Transverse colon (tissue), 3 donors: ENCODE data around the gene CTTN.

ENCODE experiments used
- CTCF ChIP-seq, 5 experiments: fragments of 200-600 bp in 3 of 5; fragments of 450-650 bp in 2 of 5; sonication (generic) in 3 of 5; IDR thresholded peaks; 1 replicate in 2 of 5; 2 replicates in 3 of 5; pipeline ENCODE4 v1.5.1; 2016 to 2017; ENCODE audit warnings: antibody characterized with exemption in 5 of 5, inconsistent platforms in 3 of 5, mild to moderate bottlenecking in 2 of 5, moderate library complexity in 1 of 5
- EP300 ChIP-seq: sonication (generic); formaldehyde crosslinking; IDR thresholded peaks from one replicate; pipeline ENCODE4 v1.6.1; 2017; ENCODE audit warnings: antibody characterized with exemption, low read depth
- POLR2A ChIP-seq: fragments of 450-650 bp; IDR thresholded peaks from one replicate; pipeline ENCODE4 v1.6.1; 2016; ENCODE audit warnings: antibody characterized with exemption, mild to moderate bottlenecking, moderate library complexity

- TF ChIP-seq EP300 (no peak), CTCF (IDR thresholded peaks at IDR 0.05) (no peak), POLR2A (no peak)
Observed at GRCh38 chr11:70402685-70403084, 4.4 kb downstream of the CTTN start.
